ENCODE results near the gene STAC2.

- TF ChIP-seq CTCF (IDR thresholded peaks at IDR 0.05) (no peak), EZH2 (IDR thresholded peaks at IDR 0.05; ENCODE audit: borderline replicate concordance, insufficient read depth, low read depth, low read length, poor library complexity, severe bottlenecking) (no peak)
These were observed 56.6 kb downstream of the STAC2 start for GRCh38 chr17:39169101-39169500.
